ENCODE data around the gene NOX3.

DNA sequence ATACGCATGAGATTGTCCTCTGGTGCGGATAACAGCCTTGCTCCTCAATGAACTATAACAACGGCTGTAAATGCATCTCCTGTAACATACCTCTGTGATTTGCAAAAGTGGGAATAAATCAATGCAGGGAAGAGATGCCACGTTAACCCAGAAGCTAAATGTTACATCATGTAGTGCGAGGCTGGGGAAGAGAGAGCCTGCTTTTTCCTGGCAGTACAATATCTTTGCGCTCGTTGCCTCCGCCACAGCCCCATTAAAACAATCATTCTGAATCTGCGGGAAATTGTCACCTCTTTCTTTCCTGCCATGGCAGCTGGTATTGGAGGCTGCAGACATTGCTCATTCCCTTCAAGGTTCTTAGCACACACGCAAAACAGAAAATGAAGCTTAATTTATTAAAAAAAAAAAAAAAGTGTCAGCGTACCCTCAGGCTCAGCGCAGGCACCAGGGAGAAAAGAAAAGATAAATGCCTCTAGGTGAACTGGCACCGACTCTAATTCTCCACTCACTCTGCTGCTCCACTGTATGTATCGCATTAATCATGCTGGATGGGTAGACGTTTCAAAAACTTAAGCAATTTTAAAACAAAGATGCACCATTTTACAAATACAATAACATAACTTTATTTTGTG lies 71.2 kb downstream of the NOX3 start:
- TF ChIP-seq POLR2A (IDR thresholded peaks at IDR 0.05; ENCODE audit: low read depth, low read length) (no peak), EZH2 (IDR thresholded peaks at IDR 0.05; ENCODE audit: borderline replicate concordance, low read depth, low read length, severe bottlenecking) (no peak), MYC (IDR thresholded peaks at IDR 0.05; ENCODE audit: low read depth, low read length) (no peak), POLR2AphosphoS5 (IDR thresholded peaks at IDR 0.05; ENCODE audit: insufficient read depth, low read depth, low read length) (no peak), FOS (IDR thresholded peaks at IDR 0.05; ENCODE audit: borderline replicate concordance, insufficient read depth, low read length) (no peak)
- TF ChIP-seq, protein P1, sequence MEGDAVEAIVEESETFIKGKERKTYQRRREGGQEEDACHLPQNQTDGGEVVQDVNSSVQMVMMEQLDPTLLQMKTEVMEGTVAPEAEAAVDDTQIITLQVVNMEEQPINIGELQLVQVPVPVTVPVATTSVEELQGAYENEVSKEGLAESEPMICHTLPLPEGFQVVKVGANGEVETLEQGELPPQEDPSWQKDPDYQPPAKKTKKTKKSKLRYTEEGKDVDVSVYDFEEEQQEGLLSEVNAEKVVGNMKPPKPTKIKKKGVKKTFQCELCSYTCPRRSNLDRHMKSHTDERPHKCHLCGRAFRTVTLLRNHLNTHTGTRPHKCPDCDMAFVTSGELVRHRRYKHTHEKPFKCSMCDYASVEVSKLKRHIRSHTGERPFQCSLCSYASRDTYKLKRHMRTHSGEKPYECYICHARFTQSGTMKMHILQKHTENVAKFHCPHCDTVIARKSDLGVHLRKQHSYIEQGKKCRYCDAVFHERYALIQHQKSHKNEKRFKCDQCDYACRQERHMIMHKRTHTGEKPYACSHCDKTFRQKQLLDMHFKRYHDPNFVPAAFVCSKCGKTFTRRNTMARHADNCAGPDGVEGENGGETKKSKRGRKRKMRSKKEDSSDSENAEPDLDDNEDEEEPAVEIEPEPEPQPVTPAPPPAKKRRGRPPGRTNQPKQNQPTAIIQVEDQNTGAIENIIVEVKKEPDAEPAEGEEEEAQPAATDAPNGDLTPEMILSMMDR (IDR thresholded peaks at IDR 0.05; ENCODE audit: extremely low read depth in 1 of 2, insufficient read depth in 1 of 2, low read depth in 1 of 2, low read length in 2 of 2) = no peak
- TF ChIP-seq, protein P2, sequence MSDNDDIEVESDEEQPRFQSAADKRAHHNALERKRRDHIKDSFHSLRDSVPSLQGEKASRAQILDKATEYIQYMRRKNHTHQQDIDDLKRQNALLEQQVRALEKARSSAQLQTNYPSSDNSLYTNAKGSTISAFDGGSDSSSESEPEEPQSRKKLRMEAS (IDR thresholded peaks at IDR 0.05; ENCODE audit: insufficient read depth, insufficient read length) = no peak

All from endothelial cell of umbilical vein (primary cell).